ENCODE data around the gene UNC119.
"Not testable (repeated sequence)": the region's sequence is repeated elsewhere in the genome, so short reads cannot be mapped to it uniquely, and the experiment has no call there.

UNC119 gene

GRCh38 chr17:28540231-28540630 lies 12.2 kb downstream of the UNC119 start:
- DNase-seq: no peak

GRCh38 chr17:28538296-28538895 lies 14.0 kb downstream of the UNC119 start:
- DNase-seq: no peak

DNA sequence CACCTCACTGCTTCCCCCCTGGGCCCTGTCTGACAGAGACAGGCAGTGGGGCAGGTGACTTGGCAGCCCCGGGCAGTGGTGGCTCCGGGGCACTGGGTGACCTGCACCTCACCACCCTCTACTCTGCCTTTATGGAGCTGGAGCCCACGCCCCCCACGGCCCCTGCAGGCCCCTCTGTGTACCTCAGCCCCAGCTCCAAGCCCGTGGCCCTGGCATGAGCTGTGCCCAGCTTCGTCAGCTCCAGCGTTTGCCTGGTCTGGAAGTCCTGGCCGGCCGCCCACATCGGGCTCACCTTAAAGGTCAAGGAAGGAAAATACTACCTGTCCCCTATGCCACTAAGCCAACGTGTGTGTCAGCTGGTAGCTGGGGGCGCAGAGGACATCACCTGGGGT lies 15.2 kb downstream of the UNC119 start:
- no peak for DNase-seq

- no peak for DNase-seq
Observed at GRCh38 chr17:28536532-28537218, 15.7 kb downstream of the UNC119 start.

DNA sequence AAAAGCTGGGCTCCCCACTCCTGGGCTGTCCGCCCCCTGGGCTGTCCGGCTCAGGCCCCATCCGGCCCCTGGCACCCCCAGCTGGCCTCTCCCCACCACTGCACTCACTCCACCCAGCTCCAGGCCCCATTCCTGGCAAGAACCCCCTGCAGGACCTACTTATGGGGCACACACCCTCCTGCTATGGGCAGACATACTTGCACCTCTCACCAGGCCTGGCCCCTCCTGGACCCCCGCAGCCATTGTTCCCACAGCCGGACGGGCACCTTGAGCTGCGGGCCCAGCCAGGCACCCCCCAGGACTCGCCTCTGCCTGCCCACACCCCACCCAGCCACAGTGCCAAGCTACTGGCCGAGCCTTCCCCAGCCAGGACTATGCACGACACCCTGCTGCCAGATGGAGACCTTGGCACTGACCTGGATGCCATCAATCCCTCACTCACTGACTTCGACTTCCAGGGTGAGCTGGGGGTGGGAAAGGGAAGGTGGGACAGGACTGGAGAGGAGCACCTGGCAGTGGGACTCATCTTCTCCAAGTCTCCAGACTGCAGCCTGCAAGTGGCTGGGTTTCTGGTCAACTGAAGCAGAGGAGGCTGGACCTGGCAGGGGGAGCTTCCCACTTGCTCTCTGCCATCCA lies 17.6 kb downstream of the UNC119 start:
- DNase-seq: no peak

GRCh38 chr17:28533091-28533807 lies 19.2 kb downstream of the UNC119 start:
- DNase-seq: no peak

DNA sequence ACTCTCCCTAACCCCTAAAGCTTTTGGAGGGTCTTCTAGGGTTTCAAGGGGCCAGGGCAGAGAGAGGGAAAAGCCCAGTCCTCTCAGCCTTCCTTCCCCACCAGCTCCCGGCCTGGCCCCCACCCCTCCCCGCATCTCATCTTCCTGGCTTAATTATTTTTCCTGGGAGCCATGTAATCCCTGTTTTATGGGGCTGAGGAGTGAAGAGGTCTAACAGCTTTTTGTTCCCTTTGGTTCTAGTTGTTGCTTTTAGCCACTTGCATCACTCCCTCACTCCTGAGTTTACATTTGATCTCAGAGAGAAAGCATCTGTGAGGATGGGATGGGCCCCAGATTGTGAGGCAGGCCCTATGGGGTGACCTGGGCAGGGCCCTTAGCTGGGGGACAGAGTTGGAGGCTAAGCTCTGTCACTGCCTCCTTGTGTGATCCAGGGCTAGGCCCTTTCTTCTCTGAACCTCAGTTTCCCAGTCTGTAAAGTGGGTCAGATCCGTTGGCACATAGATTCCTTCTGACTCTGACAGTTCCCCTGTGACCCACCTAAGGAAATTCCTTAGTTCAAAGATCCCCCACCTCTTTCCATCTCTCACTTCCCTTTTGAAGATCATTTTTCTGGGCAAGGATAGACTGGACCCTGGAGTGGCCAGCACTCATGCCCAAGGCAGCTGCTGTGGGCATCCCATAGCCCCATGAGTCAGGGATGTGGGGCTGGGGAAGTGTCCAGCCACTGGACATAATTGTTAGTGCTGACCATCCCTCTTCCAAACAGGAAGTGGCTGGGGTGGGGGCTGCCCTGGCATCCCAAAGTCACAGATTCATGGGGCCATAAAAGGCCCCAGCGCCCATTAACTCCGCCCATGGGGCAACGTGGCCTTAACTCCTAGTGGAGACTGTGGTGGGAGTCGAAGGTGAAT lies 20.1 kb downstream of the UNC119 start:
- no peak for DNase-seq

DNA sequence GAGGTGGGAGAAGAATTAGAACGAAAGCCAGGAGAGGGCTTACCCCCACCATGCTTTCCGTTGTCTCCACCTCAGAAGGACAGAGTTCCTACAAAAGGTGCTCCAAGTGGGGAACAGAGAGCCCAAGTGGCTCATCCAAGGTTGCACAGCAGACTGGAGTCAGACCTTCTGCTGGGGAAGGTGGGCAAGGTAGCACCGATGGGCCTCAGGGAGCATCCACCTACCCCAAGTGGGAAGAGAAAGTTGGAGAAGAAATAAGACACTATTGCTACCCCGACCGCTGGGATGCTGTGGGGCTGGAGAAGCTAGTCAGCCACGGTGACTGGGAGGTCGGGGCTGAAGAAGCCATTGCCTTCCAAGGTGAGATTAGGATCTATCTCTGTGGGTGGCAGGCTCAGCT lies 21.5 kb downstream of the UNC119 start:
- DNase-seq: no peak

GRCh38 chr17:28530250-28530649 lies 22.2 kb downstream of the UNC119 start:
- DNase-seq: no peak

GRCh38 chr17:28529013-28529400 lies 23.4 kb downstream of the UNC119 start:
- no peak for DNase-seq

- DNase-seq: no peak
Observed at GRCh38 chr17:28528327-28529012, 24.0 kb downstream of the UNC119 start.

- no peak for DNase-seq
Observed at GRCh38 chr17:28527859-28528258, 24.6 kb downstream of the UNC119 start.

DNA sequence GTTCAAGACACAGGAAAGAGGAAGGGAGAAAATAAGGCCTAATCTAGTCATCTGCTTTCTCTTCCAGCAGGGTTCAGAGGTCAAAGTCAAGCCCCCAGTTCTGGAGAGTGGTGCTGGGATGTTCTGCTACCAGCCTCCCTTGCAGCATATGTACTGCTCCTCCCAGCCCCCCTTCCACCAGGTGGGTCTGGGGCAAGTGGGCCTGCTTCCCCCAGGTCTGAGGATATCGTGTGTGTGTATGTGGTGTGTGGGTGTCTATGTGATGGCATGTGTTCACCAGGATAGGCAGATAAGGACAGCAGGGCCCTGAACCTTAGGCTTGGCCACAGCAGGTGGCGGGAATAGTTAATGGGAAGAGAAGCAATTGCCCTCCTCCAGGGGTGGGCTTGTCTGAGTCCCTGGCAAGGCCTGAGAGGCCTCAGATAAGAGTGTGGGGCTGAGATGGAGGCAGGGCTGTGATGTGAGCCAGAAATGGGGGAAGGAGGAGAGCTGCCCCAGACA lies 25.2 kb downstream of the UNC119 start:
- no peak for DNase-seq

- DNase-seq: no peak
Observed at GRCh38 chr17:28526381-28526780, 26.0 kb downstream of the UNC119 start.

- no peak for DNase-seq
Observed at GRCh38 chr17:28524476-28525424, 27.7 kb downstream of the UNC119 start.

DNA sequence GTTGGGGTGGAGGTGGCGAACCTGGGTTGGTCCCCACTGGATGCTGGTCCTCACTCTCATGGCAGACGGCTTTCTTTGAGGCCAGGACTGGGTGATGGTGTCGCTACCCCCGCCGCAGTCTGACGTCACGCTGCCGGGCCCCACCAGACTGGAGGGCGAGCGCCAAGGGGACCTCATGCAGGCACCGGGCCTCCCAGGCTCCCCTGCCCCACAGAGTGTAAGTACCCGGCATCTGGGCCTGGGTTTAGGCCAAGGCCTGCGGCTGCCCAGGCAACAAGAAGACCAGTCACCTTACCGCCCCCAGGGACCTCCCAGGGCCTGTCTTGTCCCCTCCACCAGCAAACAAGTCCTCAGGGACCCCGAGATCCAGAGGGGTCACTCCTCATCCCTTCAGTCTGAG lies 28.5 kb downstream of the UNC119 start:
- DNase-seq: no peak

- DNase-seq: no peak
Observed at GRCh38 chr17:28523186-28523585, 29.2 kb downstream of the UNC119 start.

DNA sequence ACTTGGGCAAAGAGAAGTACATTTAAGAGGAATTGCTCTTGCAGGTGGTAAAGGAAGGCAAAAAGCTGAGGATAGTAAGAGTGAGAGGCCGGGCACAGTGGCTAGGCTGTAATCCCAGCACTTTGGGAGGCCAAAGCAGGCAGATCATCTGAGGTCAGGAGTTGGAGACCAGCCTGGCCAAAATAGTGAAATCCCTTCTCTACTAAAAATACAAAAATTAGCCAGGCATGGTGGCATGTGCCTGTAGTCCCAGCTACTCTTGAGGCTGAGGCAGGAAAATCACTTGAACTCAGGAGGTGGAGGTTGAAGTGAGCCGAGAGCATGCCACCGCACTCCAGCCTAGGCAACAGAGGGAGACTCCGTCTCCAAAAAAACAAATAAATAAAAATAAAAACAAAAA lies 30.1 kb downstream of the UNC119 start:
- not testable (repeated sequence) for DNase-seq

- no peak for DNase-seq
Observed at GRCh38 chr17:28521311-28522085, 30.9 kb downstream of the UNC119 start.

DNA sequence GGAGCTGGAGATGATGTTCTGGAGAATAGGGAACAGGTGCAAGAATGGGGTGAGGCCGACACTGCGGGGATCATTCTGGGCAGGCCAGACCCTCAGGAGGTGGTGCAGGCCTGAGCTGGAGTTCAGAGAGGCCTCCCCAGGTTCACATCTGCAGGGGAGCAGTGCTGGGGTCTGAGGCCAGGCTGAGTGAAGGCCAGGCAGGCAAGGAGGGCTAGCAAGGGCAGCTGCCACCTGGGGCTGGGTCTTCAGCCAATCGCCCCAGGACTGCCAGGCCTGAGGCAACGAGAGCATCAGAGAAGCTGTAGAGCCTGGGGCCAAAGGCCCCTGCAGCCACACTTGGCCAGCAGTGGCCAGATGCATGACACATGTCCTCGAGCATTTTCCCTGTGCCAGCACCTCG lies 31.7 kb downstream of the UNC119 start:
- DNase-seq: no peak
